Mesothelial cell of epicardium (in vitro differentiated cells): ENCODE results near the gene KRT23. TPM values are rescaled to one million over a fixed set of nuclear protein-coding genes. Genes with fewer than 3 reads are reported as not detected.

Experiments used
- DNase-seq, 2 experiments: peaks; one replicate each; pipeline ENCODE4 v3.0.0; 2021; ENCODE audit warnings: low spot score in 2 of 2; ENCODE audit not compliant: unreplicated experiment in 2 of 2
- H3K27ac Mint-ChIP-seq: 2 replicates; pipeline ENCODE4 v1.8.0; 2021; ENCODE audit warnings: mixed read lengths
- H3K27me3 Mint-ChIP-seq: 2 replicates; pipeline ENCODE4 v1.8.0; 2021; ENCODE audit warnings: low read depth, mixed read lengths
- H3K36me3 Mint-ChIP-seq: 2 replicates; pipeline ENCODE4 v1.8.0; 2021; ENCODE audit warnings: mixed read lengths
- H3K4me1 Mint-ChIP-seq: 2 replicates; pipeline ENCODE4 v1.8.0; 2021; ENCODE audit warnings: mixed read lengths
- H3K4me3 Mint-ChIP-seq: 2 replicates; pipeline ENCODE4 v1.8.0; 2021; ENCODE audit warnings: mild to moderate bottlenecking, moderate library complexity, mixed read lengths
- H3K9me3 Mint-ChIP-seq: 2 replicates; pipeline ENCODE4 v1.8.0; 2021; ENCODE audit warnings: mixed read lengths
- total RNA-seq: library from RNA; stranded (reverse); gene quantifications from 3 replicates; pipeline ENCODE4 v1.2.1, GENCODE V29; 2021
- TF ChIP-seq, protein P1 (sequence below): fragments of 200-600 bp; sonication (generic); IDR thresholded peaks from one replicate; pipeline ENCODE4 v1.5.0; 2021; ENCODE audit warnings: antibody characterized with exemption; ENCODE audit not compliant: unreplicated experiment

The KRT23 gene
- total RNA-seq, 1 donor from 2014 or later = 2.8 TPM

- Mint-ChIP-seq H3K36me3 (no peaks in the 10 kb centered on the region), H3K9me3 (no peaks in the 10 kb centered on the region), H3K4me1 (peaks cover 46% of the 10 kb centered on the region), H3K4me3 (no peak overlapping the region), H3K27me3 (peaks cover 3% of the 10 kb centered on the region), H3K27ac (peak overlapping the region; percentile 93)
- DNase-seq = no peak
- TF ChIP-seq, protein P1, sequence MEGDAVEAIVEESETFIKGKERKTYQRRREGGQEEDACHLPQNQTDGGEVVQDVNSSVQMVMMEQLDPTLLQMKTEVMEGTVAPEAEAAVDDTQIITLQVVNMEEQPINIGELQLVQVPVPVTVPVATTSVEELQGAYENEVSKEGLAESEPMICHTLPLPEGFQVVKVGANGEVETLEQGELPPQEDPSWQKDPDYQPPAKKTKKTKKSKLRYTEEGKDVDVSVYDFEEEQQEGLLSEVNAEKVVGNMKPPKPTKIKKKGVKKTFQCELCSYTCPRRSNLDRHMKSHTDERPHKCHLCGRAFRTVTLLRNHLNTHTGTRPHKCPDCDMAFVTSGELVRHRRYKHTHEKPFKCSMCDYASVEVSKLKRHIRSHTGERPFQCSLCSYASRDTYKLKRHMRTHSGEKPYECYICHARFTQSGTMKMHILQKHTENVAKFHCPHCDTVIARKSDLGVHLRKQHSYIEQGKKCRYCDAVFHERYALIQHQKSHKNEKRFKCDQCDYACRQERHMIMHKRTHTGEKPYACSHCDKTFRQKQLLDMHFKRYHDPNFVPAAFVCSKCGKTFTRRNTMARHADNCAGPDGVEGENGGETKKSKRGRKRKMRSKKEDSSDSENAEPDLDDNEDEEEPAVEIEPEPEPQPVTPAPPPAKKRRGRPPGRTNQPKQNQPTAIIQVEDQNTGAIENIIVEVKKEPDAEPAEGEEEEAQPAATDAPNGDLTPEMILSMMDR = no peak
Observed at GRCh38 chr17:40909755-40910154, 27.7 kb downstream of the KRT23 start.

GRCh38 chr17:40909351-40909750 lies 28.1 kb downstream of the KRT23 start:
- TF ChIP-seq, protein P1 = peak; percentile 67
- Mint-ChIP-seq H3K27me3 (peaks cover 6% of the 10 kb centered on the region), H3K4me1 (peaks cover 46% of the 10 kb centered on the region), H3K36me3 (no peaks in the 10 kb centered on the region), H3K27ac (peak overlapping the region; percentile 93), H3K4me3 (no peak overlapping the region), H3K9me3 (no peaks in the 10 kb centered on the region)
- DNase-seq = peak; percentile 57 to 77

DNA sequence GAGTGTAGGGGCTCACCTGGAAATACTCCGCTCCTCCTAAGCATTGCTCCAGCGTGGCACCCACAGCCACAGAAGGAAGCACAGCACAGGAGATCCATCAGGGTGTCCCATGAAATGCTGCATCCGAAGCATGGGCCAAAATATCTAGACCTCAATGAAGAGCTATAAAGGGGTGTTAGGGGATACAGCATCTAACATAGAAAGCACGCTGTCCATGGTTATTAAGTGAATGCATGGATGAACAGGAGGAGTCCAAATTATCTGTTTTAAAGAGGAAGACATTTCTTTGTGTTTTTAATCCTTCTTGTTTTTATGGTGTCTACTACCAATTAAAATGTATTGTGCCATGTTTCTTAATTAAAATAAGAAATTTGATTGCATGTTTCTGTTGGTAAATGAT lies 30.8 kb downstream of the KRT23 start:
- H3K4me1 Mint-ChIP-seq = peaks cover 32% of the 10 kb centered on the region
- TF ChIP-seq, protein P1 = no peak
- DNase-seq = no peak
- H3K9me3 Mint-ChIP-seq = no peaks in the 10 kb centered on the region
- peaks cover 6% of the 10 kb centered on the region for H3K27me3 Mint-ChIP-seq
- no peaks in the 10 kb centered on the region for H3K36me3 Mint-ChIP-seq
- no peak overlapping the region for H3K27ac Mint-ChIP-seq
- no peak overlapping the region for H3K4me3 Mint-ChIP-seq

GRCh38 chr17:40905370-40905769 lies 32.1 kb downstream of the KRT23 start:
- H3K27ac Mint-ChIP-seq = no peak overlapping the region
- DNase-seq = no peak
- H3K4me3 Mint-ChIP-seq = no peak overlapping the region
- TF ChIP-seq, protein P1 = no peak
- H3K4me1 Mint-ChIP-seq = peaks cover 21% of the 10 kb centered on the region
- H3K36me3 Mint-ChIP-seq = no peaks in the 10 kb centered on the region
- no peaks in the 10 kb centered on the region for H3K9me3 Mint-ChIP-seq
- peaks cover 6% of the 10 kb centered on the region for H3K27me3 Mint-ChIP-seq

DNA sequence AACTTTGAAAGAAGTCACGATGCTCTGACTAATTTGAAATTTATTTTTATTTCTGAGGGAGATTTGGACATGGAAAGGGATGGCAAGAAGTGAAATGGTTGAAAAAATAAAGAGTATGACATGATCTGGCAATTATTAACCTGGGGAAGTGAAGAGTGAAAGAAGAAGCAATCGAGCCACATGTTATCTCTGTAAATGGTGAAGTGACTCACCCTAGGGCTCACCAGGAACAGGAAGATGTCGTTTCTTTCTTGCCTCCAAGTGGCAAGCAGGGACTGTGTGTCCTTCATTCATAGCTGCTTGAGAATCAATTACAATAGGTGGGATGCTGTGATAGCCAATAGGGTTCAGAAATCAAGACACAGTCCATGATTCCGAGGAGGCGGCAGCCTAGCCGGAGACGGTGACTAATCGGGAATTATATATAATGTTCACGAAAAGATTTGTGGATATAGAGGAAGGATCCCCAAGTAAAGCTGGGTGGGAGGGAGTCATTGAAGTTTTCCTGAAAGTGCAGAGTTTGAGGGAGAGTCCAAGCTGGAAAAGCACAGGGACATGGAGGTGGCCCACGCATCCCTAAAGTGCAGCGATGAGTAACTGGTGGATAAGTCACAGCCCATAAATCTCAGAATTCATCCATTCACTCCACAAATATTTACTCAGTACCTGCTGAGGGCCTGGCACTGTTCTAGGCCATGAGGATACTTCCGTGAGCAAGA lies 34.2 kb downstream of the KRT23 start:
- no peak for DNase-seq
- Mint-ChIP-seq H3K27ac (no peak overlapping the region), H3K4me3 (no peak overlapping the region), H3K4me1 (peaks cover 1% of the 10 kb centered on the region), H3K36me3 (no peaks in the 10 kb centered on the region), H3K27me3 (peaks cover 6% of the 10 kb centered on the region), H3K9me3 (no peaks in the 10 kb centered on the region)
- TF ChIP-seq, protein P1 = no peak

- H3K27me3 Mint-ChIP-seq = peaks cover 6% of the 10 kb centered on the region
Observed at GRCh38 chr17:40902498-40902897, 34.9 kb downstream of the KRT23 start.

More at GRCh38 chr17:40902498-40902897, 34.9 kb downstream of the KRT23 start:
- TF ChIP-seq, protein P1 = no peak
- H3K36me3 Mint-ChIP-seq = no peaks in the 10 kb centered on the region
- H3K9me3 Mint-ChIP-seq = no peaks in the 10 kb centered on the region
- no peaks in the 10 kb centered on the region for H3K4me1 Mint-ChIP-seq
- DNase-seq = no peak
- no peak overlapping the region for H3K4me3 Mint-ChIP-seq
- H3K27ac Mint-ChIP-seq = no peak overlapping the region
